Stimulated activated CD4-positive, alpha-beta T cell treated with anti-CD3 and anti-CD28 coated beads, Interleukin-15, amount 100 ng/mL, for 1 hour (primary cell): ENCODE data around the gene MED12L.

Experiments used
- DNase-seq, 2 donors: peaks; one replicate each; pipeline ENCODE4 v3.0.0-alpha.2; 2020; ENCODE audit warnings: low read depth in 1 of 2, low spot score in 1 of 2

The MED12L gene

DNA sequence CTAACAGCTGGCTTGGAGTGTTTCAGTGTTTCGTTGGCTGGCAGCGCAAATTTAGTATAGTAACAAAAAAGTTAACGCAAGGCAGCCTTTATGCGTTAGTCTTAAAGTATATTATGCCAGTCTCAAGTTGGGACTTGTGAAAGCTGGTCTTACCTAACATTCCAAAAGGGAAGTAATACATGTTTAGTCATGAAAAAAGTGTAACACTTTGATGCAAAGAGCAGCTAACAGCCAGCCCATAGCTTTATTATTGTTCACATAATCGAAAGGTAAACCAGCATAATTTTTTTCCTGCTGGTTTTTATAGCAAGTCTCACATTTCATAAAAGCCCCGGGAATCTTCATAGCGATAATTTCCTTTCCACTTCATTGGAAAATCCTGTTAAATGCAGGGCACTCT, 233.5 kb downstream of the MED12L start:
- DNase-seq: no peak

DNA sequence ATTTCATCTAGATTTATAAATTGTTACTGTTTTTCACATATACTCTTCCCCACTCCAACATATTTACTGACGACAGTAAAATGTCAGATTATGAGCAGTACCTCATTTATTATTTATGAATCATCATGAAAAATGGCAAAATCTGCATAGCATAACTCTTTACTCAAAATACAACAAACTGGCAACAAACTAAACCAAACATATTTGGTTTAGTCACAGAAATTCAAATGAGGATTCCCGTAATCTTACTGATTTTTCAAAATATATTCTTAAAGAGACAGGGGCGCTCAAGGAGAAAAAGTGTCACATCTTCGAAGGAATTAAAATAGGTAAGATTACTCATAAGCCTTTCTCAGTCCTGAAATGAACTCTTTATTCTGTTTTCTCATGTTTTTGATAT, 234.2 kb downstream of the MED12L start:
- no peak for DNase-seq

DNA sequence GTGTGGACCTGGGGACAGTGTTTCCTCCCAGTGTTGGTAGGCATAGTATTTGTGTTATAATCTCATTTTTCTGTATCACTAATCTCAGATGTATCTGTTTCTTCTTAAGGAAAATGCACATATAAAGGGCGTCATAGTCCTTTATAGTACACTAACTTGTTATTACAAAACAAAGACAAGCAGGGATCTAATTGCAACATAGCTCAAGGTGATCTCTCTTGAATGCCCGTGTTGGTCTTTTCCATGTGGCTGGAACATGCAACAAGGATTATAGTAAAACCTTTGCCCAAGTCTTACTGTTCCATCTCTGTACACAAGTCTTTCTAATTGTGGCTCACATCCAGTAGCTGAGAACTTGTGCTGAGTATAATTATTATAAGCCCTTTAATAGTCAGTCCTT, 234.7 kb downstream of the MED12L start:
- DNase-seq: no peak

DNA sequence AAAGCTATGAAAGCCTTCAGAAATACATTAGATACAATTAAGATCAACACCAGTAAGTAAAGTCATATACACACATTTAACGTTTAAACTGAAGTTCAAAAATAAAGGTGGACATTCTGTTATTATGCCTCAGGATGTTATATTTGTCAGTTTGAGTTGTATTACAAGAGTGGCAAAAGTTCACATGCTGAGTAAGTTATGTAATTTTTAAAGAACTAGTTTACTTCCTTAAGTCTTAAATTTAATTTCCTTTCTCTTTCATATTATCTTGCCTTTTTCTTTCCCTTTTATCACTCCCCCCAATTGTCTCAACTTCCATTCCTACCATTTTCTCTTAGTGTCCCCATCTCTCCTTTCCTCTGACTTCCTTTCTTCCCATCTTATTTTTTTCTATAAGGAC, 236.1 kb downstream of the MED12L start:
- DNase-seq: no peak

DNA sequence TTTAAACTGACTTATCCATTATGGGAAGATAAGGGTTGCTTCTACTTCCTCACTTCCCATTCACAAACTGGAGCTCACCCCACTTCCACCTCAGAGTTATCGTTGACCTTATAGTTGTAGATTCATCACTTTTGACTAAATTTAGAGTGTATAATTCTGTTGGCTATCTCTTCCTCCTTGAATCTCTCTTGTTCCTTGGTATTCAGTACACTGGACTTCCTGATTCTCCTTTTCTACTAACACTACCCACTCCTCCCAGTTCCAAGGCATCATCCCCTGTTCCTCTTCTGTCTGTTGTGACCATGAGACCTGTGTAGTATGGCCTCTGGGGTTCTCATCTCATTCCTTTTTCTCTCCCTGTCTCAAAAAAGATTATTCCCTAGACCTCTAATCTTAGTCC, 237.0 kb downstream of the MED12L start:
- no peak for DNase-seq

DNA sequence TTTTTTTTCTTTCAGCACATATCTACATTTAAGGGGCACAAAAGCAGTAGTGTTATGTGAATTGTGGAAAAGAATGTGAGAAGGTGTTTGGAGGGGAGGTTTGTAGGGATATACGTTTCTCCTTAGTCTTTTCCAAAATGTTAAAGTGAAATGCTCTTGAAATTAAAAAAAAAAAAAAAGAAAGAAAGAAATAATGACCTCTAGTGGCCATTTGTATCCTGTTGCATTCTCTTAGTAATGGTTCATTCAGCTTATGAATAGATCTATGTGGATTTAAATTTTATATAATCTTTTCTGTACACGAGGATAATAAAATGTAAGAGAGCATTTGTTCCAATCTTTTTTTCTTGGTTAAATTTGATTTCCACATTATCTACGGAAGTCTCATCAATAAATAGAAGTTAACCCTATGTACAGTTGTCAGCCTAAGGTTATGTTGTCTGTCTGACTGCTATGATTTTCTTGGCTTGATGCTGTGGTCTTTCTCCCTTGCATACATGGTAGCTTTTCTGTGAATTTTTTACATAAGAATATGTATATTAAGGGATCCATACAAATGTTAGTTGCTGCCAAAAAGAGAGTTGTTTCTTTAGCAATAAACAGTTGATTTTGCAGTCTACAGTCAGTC, 242.2 kb downstream of the MED12L start:
- DNase-seq: no peak

DNA sequence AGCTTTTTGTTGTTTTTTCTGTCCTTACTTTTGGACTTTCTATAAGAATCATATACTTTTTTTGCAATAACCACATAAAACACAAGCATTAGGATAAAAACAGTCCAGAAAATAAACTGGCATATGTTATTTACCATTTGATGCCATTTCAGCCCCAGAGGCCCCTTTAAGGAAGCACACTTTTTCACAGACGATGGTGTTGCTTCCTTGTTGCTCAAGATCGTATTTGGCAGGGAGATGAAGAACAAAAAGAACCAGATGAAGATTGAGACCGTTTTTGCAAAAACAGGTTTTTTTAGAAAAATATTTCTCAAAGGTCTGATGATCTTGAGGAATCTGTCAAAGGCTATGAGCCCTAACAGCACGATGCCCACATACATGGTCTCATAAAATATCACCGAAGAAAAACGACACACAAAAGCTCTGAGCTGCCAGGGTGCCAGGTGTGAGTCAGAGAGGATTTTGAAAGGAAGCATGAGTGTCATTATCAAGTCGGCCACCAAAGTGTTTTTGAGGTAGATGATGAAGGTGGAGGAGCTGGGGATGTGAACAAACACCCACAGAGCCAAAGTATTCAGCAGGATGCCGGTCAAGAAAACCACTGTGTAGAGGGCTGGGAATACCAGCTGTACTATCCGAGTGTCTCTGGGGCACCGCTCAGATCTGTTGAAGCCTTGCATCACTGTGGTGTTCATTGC, 243.0 kb downstream of the MED12L start:
- DNase-seq: no peak

DNA sequence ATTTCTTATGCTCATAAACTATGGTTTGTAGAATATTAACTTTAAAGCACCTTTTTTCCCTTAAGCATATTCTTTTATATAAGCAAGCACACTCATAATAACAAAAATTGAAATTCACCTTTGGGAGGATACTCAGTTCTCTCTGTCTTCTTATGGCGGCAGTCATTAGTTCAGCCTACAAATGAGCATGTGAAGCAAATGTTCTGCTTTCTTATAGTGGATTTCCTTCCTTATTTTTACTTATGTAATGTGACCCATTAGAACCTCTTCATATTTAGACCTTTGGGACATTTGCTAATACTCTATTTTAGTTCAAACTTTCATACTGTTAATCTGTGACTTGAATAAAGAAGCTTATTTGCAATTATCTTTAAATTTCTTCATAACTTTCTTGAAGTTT, 243.9 kb downstream of the MED12L start, which contains the start of gene P2RY13:
TSS of gene P2RY13 (minus strand) at position 187 of the 400 bp plus-strand sequence. CDS start at position 166, 21 bp downstream.
- DNase-seq: no peak

DNA sequence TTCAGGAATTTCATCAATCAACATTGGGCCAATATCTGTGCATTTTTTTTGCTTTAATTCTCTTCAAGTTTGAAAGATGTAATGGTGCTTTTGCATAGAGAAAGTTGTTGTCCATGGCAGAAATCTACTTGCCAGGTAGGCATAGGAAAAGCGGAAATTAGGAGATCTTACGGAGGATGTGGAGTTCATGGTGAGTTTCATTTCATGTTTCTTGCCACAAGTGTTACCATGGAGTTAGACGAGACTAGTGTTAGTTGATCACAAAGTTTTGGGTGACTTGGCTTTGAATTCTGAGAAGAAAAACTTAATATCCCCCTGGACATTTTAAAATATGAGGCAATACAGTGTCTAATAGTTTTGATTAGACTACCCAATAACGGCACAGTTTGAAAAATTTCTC, 244.9 kb downstream of the MED12L start:
- DNase-seq: no peak

DNA sequence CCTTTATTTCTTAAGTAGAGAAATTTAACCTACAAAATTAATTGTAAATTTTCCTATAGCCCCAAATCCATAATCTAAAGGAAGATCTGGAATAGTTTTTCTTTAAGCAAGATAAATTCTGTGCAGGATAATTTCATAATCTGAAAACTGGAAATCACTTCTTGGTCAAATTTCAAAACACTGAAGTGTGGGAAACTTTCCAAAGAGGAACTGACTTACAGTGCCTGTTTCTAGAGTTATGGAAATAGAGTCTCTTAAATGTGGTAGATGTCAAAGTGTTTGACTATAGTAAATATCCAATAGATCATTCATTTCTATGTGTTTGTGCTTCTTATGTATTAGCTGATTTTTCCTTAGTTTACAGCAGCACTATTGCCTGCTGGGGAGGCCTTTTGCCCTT, 245.4 kb downstream of the MED12L start:
- DNase-seq: no peak

DNA sequence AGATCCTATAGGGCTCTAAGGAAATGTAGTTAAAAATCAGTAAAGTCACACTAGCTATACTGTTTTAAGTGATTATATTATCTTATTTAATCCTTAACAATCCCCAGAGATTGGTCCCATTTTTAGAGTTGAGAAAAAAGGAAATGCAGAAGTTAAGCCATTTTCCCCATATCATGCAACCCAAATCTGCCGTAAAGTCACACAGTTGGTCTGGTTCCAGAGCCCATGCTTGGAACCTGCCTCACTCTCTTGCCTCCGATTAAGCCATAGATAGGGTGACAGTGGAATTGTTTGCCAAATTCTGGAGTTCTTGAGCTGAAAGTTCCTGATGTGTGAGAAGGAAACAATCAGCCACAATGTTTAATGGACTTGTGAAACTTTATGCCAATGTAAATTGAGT, 246.2 kb downstream of the MED12L start:
- no peak for DNase-seq

DNA sequence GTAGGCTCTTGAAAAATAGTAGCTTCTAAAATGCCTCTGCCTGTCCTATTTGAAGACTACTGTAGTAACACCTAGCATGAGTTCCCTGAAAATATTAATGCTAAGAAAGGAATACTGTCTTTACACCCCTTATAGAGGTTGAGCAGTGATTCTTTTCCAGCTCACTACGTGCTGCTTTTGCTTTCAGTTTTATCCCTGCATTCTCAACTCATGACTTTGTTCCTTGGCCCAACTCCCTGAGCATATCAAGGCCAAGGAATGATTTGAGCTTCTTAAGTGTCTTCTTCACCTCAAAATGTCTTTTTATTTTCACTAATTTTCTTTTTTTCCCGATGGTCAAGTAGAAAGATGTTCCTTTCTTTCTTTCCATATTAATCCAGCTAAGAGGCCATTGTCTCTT, 260.4 kb downstream of the MED12L start:
- no peak for DNase-seq

DNA sequence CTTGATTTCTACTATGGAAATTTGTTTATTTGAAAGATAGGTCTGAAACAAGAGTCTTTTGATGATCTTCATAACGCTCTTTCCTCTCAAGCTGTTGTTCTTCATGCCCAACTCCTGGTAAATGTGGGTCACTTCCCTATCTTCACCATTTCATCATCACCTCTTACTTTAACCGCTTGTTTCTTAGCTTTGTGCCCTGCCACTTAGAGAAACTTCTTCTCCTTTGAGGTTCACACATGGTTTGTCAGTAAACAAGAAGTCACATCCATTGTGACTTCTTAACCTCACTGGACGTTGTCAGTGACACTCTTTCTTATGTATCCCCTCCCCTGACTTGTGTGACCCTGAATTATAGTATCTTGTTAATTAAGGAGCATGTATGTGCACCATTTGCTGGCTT, 260.8 kb downstream of the MED12L start:
- DNase-seq: no peak

DNA sequence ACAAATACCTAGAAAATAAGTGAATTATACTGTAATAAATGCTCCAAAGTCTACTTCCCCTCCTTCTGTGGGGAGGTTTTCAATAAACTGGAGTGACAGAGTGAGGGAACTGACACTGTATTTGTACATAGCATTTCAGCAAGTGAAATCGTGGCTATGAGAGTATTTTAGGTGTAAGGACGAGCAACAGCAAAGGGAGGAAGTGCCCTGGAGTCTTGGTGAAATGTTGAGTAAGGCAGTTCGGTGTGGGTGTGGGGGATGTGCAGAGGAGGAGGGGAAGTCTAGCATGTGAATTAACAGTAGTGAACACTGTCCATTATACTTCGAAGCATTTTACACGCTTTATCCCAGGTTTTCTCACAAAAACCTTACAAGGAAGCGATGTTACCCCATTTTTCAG, 262.0 kb downstream of the MED12L start:
- DNase-seq: no peak

DNA sequence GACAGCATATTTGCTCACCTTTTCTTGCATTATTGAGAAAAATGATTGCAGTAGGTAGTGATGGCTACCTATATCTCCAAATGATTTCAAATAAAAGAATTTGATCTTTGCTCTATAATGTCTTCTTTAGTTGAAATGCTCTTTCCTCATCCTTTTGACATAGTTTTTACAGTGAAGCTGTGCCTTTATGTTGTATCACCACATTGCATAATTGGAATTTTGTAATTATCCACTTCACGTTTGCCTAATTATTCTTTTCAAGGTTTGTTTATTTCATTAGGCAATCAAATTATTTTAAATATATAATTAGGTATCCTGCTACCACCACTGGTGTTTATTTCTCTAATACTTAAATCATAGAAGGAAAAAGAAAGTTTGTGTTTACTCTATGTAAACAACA, 265.2 kb downstream of the MED12L start:
- no peak for DNase-seq

DNA sequence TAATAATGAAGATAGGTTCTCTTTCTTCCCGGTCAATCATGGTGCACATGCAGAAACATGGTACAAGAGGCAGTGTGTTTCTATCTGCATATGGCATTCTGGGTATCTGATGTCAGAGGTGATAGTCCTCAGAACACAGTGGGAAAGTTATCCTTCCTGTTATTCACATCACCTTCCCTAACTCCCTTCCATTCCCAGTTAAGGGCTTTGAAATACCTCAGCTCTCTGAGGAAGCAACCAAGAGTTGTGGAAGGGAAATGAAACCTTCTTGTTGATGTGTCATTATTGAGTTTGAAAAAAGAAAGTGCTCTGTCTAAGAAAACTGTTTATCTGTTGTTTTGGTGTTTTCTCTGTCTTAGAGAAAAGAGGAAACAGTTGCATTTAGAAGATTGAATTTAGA, 265.8 kb downstream of the MED12L start:
- no peak for DNase-seq

DNA sequence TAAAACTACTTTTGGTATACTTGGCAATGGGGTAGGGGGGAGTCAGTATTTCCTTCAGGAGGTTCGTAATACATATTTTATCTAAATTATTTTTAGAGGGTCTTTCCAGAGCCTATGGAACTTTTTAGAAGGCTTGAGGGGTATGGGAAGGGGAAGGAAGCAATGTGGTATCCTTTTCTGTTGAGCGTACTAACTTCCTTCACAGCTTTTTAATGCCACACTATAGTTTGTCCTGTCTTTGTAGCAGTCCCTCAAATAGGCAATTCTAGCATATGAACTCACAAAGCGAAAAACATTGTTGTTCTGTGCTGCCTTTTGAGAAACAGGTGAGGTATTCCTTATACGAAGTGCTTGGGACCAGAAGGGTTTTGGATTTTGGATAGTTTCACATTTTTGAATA, 266.2 kb downstream of the MED12L start:
- no peak for DNase-seq

DNA sequence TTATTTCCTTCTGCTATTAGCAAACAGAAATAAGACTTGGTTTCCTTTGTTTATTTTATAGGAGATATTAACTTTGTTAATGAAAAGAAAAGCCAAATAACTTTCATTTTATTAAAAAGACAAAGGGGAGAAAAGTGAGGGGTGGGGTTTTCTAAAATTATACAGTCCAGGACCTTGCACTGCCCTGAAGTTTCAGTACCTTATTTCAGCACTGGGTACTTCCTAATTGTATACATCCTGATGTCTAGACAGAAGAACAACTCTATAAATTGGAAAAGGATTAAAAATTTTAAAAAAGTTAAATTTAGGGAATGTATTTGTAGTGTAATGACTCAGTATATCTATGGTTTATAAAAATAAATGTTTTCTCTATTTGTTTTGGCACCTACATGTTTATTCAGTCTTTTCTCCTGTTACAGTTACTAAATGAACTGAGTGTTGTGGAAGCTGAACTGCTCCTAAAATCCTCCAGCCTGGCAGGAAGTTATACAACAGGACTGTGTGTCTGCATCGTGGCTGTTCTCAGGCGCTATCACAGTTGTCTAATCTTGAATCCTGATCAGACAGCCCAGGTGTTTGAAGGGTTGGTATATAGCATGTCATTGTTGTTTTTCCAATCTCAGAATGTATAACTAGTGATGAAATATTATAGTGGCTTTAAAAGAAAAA, 271.5 kb downstream of the MED12L start:
- no peak for DNase-seq

DNA sequence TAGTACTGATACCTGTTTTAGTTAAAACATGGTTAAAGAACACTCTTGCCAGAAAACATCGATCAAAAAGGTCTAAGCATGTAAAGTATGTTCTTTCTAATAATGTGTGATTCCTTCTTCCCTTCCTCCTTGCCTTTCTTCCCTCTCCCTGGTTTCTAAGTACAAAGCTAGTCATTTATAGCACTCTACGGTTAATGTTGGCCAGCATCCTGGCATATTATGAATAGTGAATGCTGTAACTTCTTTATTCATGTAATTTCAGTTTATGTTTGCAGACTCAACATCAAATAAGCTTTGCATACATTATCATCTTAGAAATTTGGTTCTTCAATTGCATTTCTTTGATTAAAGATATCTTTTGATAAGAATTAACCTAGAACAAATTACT, 272.0 kb downstream of the MED12L start:
- DNase-seq: no peak

DNA sequence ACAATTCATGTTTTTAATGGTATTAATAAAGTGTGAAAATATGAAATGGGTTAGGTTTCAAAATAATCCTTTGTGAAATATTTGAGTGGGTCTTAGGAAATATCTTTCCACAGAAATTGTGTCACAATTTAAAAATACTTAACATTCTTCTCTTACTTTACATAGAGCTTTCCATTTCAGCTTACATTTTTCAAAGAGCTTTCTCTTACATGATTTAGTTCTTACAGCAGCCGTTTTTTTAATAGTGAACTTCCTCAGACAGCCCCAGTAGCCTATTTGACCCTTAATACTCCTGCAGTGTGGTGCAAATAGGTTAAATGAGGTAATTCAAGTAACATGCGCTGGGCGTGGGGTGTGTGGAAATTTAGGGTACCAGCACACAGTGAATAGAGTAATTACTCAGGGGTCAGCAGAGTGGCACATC, 277.3 kb downstream of the MED12L start:
- DNase-seq: no peak

DNA sequence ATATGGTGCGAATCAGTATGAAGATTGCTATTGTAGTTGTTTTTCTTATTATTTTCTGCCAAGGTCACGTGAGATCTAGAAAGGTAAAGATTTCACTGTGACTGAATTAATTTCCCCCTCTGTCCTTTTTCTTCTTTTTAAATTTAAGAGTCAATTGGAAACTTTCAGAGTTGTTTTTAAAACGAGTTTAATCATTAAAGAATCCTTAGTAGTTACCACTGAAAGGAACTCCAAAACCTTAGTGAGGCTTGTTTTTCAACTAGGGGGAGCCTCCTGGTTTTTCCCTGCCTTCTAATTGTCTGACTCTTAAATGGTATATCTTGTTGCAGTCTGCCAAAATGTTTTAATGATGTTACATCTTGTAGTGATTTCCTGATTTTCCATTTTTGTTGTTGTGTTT, 281.5 kb downstream of the MED12L start:
- DNase-seq: no peak

DNA sequence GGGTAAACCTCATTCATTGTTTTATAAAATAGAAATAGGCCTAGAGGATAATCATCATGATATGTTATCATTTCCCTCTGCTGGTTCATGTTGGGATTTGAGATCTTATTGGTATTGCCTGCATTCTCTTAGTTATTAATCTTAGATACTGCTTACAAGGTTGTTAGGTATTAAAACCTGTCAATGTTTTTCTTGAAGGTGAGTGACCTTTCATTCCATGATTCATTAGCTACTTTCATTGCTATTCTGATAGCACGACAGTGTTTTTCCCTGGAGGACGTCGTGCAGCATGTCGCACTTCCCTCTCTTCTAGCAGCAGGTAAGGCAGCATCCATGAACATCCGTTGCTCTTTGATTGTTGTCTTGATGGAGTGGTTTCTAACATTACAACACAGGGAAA, 282.0 kb downstream of the MED12L start:
- DNase-seq: no peak

DNA sequence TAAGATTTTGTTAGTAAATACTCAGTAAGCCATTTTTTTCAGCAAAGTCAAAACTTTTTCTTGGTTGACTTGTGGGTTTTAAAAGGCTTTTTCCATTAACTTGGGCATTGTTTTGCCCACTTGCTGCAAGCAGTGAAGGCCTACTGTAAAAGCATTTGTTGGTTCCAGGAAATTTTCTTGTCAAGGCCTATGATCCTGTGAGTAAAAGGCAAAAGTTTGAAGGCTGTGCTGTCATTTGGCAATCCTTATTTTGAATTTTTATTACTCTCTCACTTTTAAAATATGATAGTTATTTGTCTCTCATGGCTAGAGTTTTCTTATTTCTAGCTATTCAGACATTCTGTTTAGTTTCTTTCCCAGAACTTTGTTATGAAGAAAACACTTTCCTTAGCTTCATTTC, 286.1 kb downstream of the MED12L start:
- no peak for DNase-seq
